Esophagus muscularis mucosa (tissue), 4 donors: ENCODE results near the gene KRTAP2-2. TPM values are rescaled to one million over a fixed set of nuclear protein-coding genes. Genes with fewer than 3 reads are reported as not detected.

Experiments
- DNase-seq: peaks from one replicate; pipeline ENCODE4 v3.0.0-alpha.2; 2017; ENCODE audit errors: extremely low spot score
- H3K27ac ChIP-seq, 4 donors: fragments of 200-600 bp; sonication (generic); replicated peaks in 1 of 4; 1 replicate in 3 of 4; 2 replicates in 1 of 4; pipeline ENCODE4 v1.5.1; 2016 to 2019; ENCODE audit warnings: mild to moderate bottlenecking in 1 of 4
- H3K27me3 ChIP-seq, 4 donors: fragments of 200-600 bp; sonication (generic); one replicate each; pipeline versions ENCODE4 v1.5.1 to v1.6.0; 2016 to 2019
- H3K36me3 ChIP-seq, 4 donors: fragments of 200-600 bp; sonication (generic); one replicate each; pipeline ENCODE4 v1.5.1; 2016 to 2019
- H3K4me1 ChIP-seq, 4 donors: fragments of 200-600 bp; sonication (generic); one replicate each; pipeline ENCODE4 v1.5.1; 2016 to 2019
- H3K4me3 ChIP-seq, 4 donors: fragments of 200-600 bp; sonication (generic); 1 replicate in 2 of 4; 2 replicates in 2 of 4; pipeline ENCODE4 v1.5.1; 2016 to 2019; ENCODE audit warnings: mild to moderate bottlenecking in 4 of 4, moderate library complexity in 1 of 4
- H3K9me3 ChIP-seq, 4 donors: fragments of 200-600 bp; sonication (generic); 1 replicate in 3 of 4; 2 replicates in 1 of 4; pipeline ENCODE4 v1.5.1; 2016 to 2019
- CTCF ChIP-seq, 3 experiments: fragments of 200-600 bp in 2 of 3; fragments of 450-650 bp in 1 of 3; sonication (generic) in 2 of 3; IDR thresholded peaks; one replicate each; pipeline ENCODE4 v1.5.1; 2017 to 2019; ENCODE audit warnings: antibody characterized with exemption in 3 of 3, mild to moderate bottlenecking in 2 of 3, moderate library complexity in 1 of 3
- EP300 ChIP-seq: sonication (generic); formaldehyde crosslinking; IDR thresholded peaks from one replicate; pipeline ENCODE4 v1.6.1; 2017; ENCODE audit warnings: antibody characterized with exemption
- POLR2A ChIP-seq: fragments of 450-650 bp; IDR thresholded peaks from one replicate; pipeline ENCODE4 v1.6.1; 2017; ENCODE audit warnings: antibody characterized with exemption, moderate library complexity, mild to moderate bottlenecking, low read depth
- POLR2AphosphoS5 ChIP-seq, 2 donors: sonication (generic); formaldehyde crosslinking; IDR thresholded peaks; one replicate each; pipeline ENCODE4 v1.6.1; 2017; ENCODE audit warnings: antibody characterized with exemption in 2 of 2
- WGBS: methylation state at CpG from one replicate; pipeline ENCODE4 v1.1.5; 2018; 5-methylcytosine and 5-hydroxymethylcytosine counted together
- intact Hi-C: fragments of 100-400 bp; cut with DNase I; formaldehyde crosslinking; loops from one replicate; pipeline ENCODE4 v1.15.1; 2023
- total RNA-seq, 4 donors: library from RNA; depleted of rRNA; stranded (reverse); fragments of >200 nt; gene quantifications; one replicate each; pipeline versions ENCODE4 v1.1.0 to v1.2.1, GENCODE V29; 2016

Gene KRTAP2-2
- total RNA-seq, 4 donors from 2014 or later, result not detected

GRCh38 chr17:41076788-41077187 lies 21.8 kb upstream of the KRTAP2-2 start:
- no peak overlapping the region for H3K27ac ChIP-seq

GRCh38 chr17:41073676-41074075 lies 18.6 kb upstream of the KRTAP2-2 start:
- no peaks in the 10 kb centered on the region for H3K36me3 ChIP-seq
- no peak for TF ChIP-seq CTCF (IDR thresholded peaks at IDR 0.05)
- no peak for TF ChIP-seq POLR2AphosphoS5 (IDR thresholded peaks at IDR 0.05)
- TF ChIP-seq POLR2A, result no peak
- TF ChIP-seq EP300, result no peak
- H3K4me1 ChIP-seq, result no peaks in the 10 kb centered on the region
- WGBS, result 86% methylated on average over 2 of the region's 2 CpGs
- intact Hi-C loops, result no loop called here
- no peaks in the 10 kb centered on the region for H3K9me3 ChIP-seq
- H3K27me3 ChIP-seq, result peaks cover 0 to 6% (median 0%) of the 10 kb centered on the region in 4 donors
- no peak for DNase-seq
- H3K27ac ChIP-seq, result no peak overlapping the region
- H3K4me3 ChIP-seq, result no peak overlapping the region

More at GRCh38 chr17:41076788-41077187, 21.8 kb upstream of the KRTAP2-2 start:
- TF ChIP-seq CTCF (IDR thresholded peaks at IDR 0.05) (no peak), POLR2A (no peak), POLR2AphosphoS5 (IDR thresholded peaks at IDR 0.05) (no peak), EP300 (no peak)
- DNase-seq, result no peak
- H3K36me3 ChIP-seq, result no peaks in the 10 kb centered on the region
- peaks cover 0 to 6% (median 0%) of the 10 kb centered on the region in 4 donors for H3K27me3 ChIP-seq
- H3K4me1 ChIP-seq, result no peaks in the 10 kb centered on the region
- H3K4me3 ChIP-seq, result no peak overlapping the region
- intact Hi-C loops, result no loop called here
- H3K9me3 ChIP-seq, result no peaks in the 10 kb centered on the region

GRCh38 chr17:41071606-41072360 lies 16.8 kb upstream of the KRTAP2-2 start:
- no peak for TF ChIP-seq POLR2A
- no peak for TF ChIP-seq POLR2AphosphoS5 (IDR thresholded peaks at IDR 0.05)
- no peak for TF ChIP-seq CTCF (IDR thresholded peaks at IDR 0.05)
- no peak for TF ChIP-seq EP300
- no peak for DNase-seq
- Histone ChIP-seq H3K9me3 (no peaks in the 10 kb centered on the region), H3K27ac (no peak overlapping the region), H3K4me1 (no peaks in the 10 kb centered on the region), H3K27me3 (peaks cover 0 to 6% (median 0%) of the 10 kb centered on the region in 4 donors), H3K4me3 (no peak overlapping the region), H3K36me3 (no peaks in the 10 kb centered on the region)
- 87% methylated on average over 5 of the region's 5 CpGs for WGBS
- intact Hi-C loops, result no loop called here

- Histone ChIP-seq H3K27ac (no peak overlapping the region), H3K27me3 (no peaks in the 10 kb centered on the region), H3K4me1 (no peaks in the 10 kb centered on the region), H3K4me3 (no peak overlapping the region), H3K36me3 (no peaks in the 10 kb centered on the region), H3K9me3 (no peaks in the 10 kb centered on the region)
- 83% methylated on average over 3 of the region's 3 CpGs for WGBS
- TF ChIP-seq POLR2AphosphoS5 (IDR thresholded peaks at IDR 0.05) (no peak), CTCF (IDR thresholded peaks at IDR 0.05) (no peak), EP300 (no peak), POLR2A (no peak)
- intact Hi-C loops, result no loop called here
- DNase-seq, result no peak
Measured at GRCh38 chr17:41069031-41069430, 14.0 kb upstream of the KRTAP2-2 start.

- Histone ChIP-seq H3K4me3 (no peak overlapping the region), H3K27ac (no peak overlapping the region), H3K4me1 (no peaks in the 10 kb centered on the region), H3K36me3 (no peaks in the 10 kb centered on the region), H3K27me3 (no peaks in the 10 kb centered on the region), H3K9me3 (no peaks in the 10 kb centered on the region)
- TF ChIP-seq POLR2AphosphoS5 (IDR thresholded peaks at IDR 0.05) (no peak), CTCF (IDR thresholded peaks at IDR 0.05) (no peak), POLR2A (no peak)
- intact Hi-C loops, result no loop called here
- no peak for DNase-seq
Measured at GRCh38 chr17:41067281-41067680, 12.3 kb upstream of the KRTAP2-2 start.
